GM23338 (cell line): ENCODE results near the gene RPS19BP1. TPM values are rescaled to one million over a fixed set of nuclear protein-coding genes. Genes with fewer than 3 reads are reported as not detected.
A peak's percentile ranks its signal among the peaks of the same experiment; 100 is the strongest.

Experiments
- ATAC-seq: fragments of 200-7000 bp; cut with Tn5 transposase; 3 replicates; pipeline ENCODE4 v1.9.1; 2020
- DNase-seq: peaks from one replicate; pipeline ENCODE4 v3.0.0-alpha.2; 2015; ENCODE audit warnings: low spot score
- H2AFZ ChIP-seq: fragments of 200-600 bp; sonication (generic); 2 replicates; pipeline ENCODE4 v1.8.0; 2016; ENCODE audit warnings: antibody characterized with exemption, mild to moderate bottlenecking, moderate library complexity
- H3F3A ChIP-seq: fragments of 200-600 bp; sonication (generic); replicated peaks from 2 replicates; pipeline ENCODE4 v1.8.0; 2017; ENCODE audit warnings: antibody characterized with exemption, mixed run types, low read depth
- H3K27ac ChIP-seq: fragments of 200-600 bp; sonication (generic); 2 replicates; pipeline ENCODE4 v1.6.1; 2016; ENCODE audit warnings: low read depth
- H3K27me3 ChIP-seq: fragments of 200-600 bp; sonication (generic); 2 replicates; pipeline ENCODE4 v1.8.0; 2016; ENCODE audit warnings: mild to moderate bottlenecking, mixed run types, moderate library complexity; ENCODE audit not compliant: insufficient read depth
- H3K36me3 ChIP-seq: fragments of 200-600 bp; sonication (generic); 2 replicates; pipeline ENCODE4 v1.8.0; 2016; ENCODE audit warnings: mild to moderate bottlenecking; ENCODE audit not compliant: insufficient read depth
- H3K4me1 ChIP-seq: fragments of 200-600 bp; sonication (generic); 2 replicates; pipeline ENCODE4 v1.8.0; 2016; ENCODE audit warnings: mild to moderate bottlenecking, moderate library complexity; ENCODE audit not compliant: insufficient read depth
- H3K4me2 ChIP-seq: fragments of 200-600 bp; sonication (generic); 2 replicates; pipeline ENCODE4 v1.7.1; 2017; ENCODE audit warnings: mixed run types
- H3K4me3 ChIP-seq: fragments of 200-600 bp; sonication (generic); 2 replicates; pipeline ENCODE4 v1.6.1; 2016; ENCODE audit warnings: mixed run types
- H3K79me2 ChIP-seq: fragments of 200-600 bp; sonication (generic); replicated peaks from 2 replicates; pipeline ENCODE4 v1.8.0; 2017; ENCODE audit warnings: mild to moderate bottlenecking; ENCODE audit not compliant: insufficient read depth
- H3K9me2 ChIP-seq: fragments of 200-600 bp; sonication (generic); 2 replicates; pipeline ENCODE4 v1.8.0; 2017; ENCODE audit not compliant: insufficient read depth
- H4K20me1 ChIP-seq: fragments of 200-600 bp; sonication (generic); replicated peaks from 2 replicates; pipeline ENCODE4 v1.8.0; 2017; ENCODE audit warnings: mild to moderate bottlenecking; ENCODE audit not compliant: insufficient read depth
- H3K27ac Mint-ChIP-seq: 2 replicates; pipeline ENCODE4 v1.8.0; 2020; ENCODE audit warnings: inconsistent platforms, mild to moderate bottlenecking, moderate library complexity, mixed read lengths
- H3K27me3 Mint-ChIP-seq: 3 replicates; pipeline ENCODE4 v1.8.0; 2022; ENCODE audit warnings: low read depth, mild to moderate bottlenecking, moderate library complexity, mixed read lengths, inconsistent platforms; ENCODE audit not compliant: insufficient read depth, poor library complexity
- H3K36me3 Mint-ChIP-seq: 3 replicates; pipeline ENCODE4 v1.8.0; 2021; ENCODE audit warnings: low read depth, mild to moderate bottlenecking, inconsistent platforms, moderate library complexity, mixed read lengths
- H3K4me1 Mint-ChIP-seq: 3 replicates; pipeline ENCODE4 v1.8.0; 2020; ENCODE audit warnings: mild to moderate bottlenecking, inconsistent platforms, mixed read lengths
- H3K4me3 Mint-ChIP-seq: 3 replicates; pipeline ENCODE4 v1.8.0; 2021; ENCODE audit warnings: moderate library complexity, mild to moderate bottlenecking, inconsistent platforms, mixed read lengths
- H3K9me3 Mint-ChIP-seq: 3 replicates; pipeline ENCODE4 v1.8.0; 2020; ENCODE audit warnings: moderate library complexity, mild to moderate bottlenecking, inconsistent platforms, mixed read lengths
- CTCF ChIP-seq, 2 experiments: fragments of 200-600 bp in 1 of 2; sonication (generic) in 1 of 2; conservative IDR thresholded peaks; 2 replicates each; pipeline versions ENCODE4 v1.5.1 to v1.6.1; 2016 to 2017; ENCODE audit warnings: antibody characterized with exemption in 2 of 2, low read depth in 2 of 2, mild to moderate bottlenecking in 2 of 2, moderate library complexity in 1 of 2
- ETS1 ChIP-seq: IDR thresholded peaks from 2 replicates; pipeline ENCODE4 v1.6.1; 2016; ENCODE audit warnings: antibody characterized with exemption
- EZH2 ChIP-seq: fragments of 200-600 bp; sonication (generic); IDR thresholded peaks from one replicate; pipeline ENCODE4 v1.8.0; 2017; ENCODE audit warnings: antibody characterized with exemption, mild to moderate bottlenecking, low read depth; ENCODE audit not compliant: unreplicated experiment
- EZH2phosphoT487 ChIP-seq: fragments of 200-600 bp; sonication (generic); IDR thresholded peaks from one replicate; pipeline ENCODE4 v1.8.1; 2018; ENCODE audit warnings: antibody characterized with exemption; ENCODE audit not compliant: unreplicated experiment
- JUNB ChIP-seq: IDR thresholded peaks from one replicate; pipeline ENCODE4 v1.6.1; 2016; ENCODE audit warnings: antibody characterized with exemption; ENCODE audit not compliant: unreplicated experiment
- NANOG ChIP-seq: IDR thresholded peaks from 2 replicates; pipeline ENCODE4 v1.6.1; 2016; ENCODE audit warnings: antibody characterized with exemption, borderline replicate concordance
- POLR2AphosphoS5 ChIP-seq: IDR thresholded peaks from 2 replicates; pipeline ENCODE4 v1.6.1; 2016; ENCODE audit warnings: antibody characterized with exemption, low read depth
- REST ChIP-seq: IDR thresholded peaks from one replicate; pipeline ENCODE4 v1.6.1; 2018; ENCODE audit warnings: antibody characterized with exemption; ENCODE audit not compliant: unreplicated experiment
- STAT1 ChIP-seq: IDR thresholded peaks from one replicate; pipeline ENCODE4 v1.6.1; 2016; ENCODE audit warnings: antibody characterized with exemption; ENCODE audit not compliant: unreplicated experiment
- ZNF114 ChIP-seq: fragments of 250-450 bp; sonication (Bioruptor Pico); IDR thresholded peaks from 2 replicates; pipeline ENCODE4 v1.5.0; 2020; ENCODE audit warnings: mild to moderate bottlenecking, moderate library complexity
- ZNF331 ChIP-seq: fragments of 250-450 bp; sonication (Bioruptor Pico); IDR thresholded peaks from 2 replicates; pipeline ENCODE4 v1.5.0; 2020; ENCODE audit warnings: low read depth, mild to moderate bottlenecking, moderate library complexity
- polyA plus RNA-seq: library from polyadenylated mRNA; unstranded; fragments of >200 nt; fragmentation: Nextera tagmentation; extraction: Ambion mirVana; gene quantifications from 2 replicates; pipeline ENCODE4 v1.2.1, GENCODE V29; 2016
- total RNA-seq: library from RNA; depleted of rRNA; stranded (reverse); fragments of >200 nt; shearing (Covaris generic); gene quantifications from 2 replicates; pipeline ENCODE4 v1.2.3, GENCODE V29; 2014

The RPS19BP1 gene
- total and polyA plus RNA-seq, 2 experiments from 2014 or later: 153 to 215 TPM

GRCh38 chr22:39520226-39521105 lies 12.1 kb downstream of the RPS19BP1 start, which contains the start of gene ATF4 (continued):
- no peak for TF ChIP-seq REST
- no peak for TF ChIP-seq CTCF (conservative IDR thresholded peaks at IDR 0.05; ENCODE audit: low read depth in 2 of 2)
- TF ChIP-seq ZNF114: peak; percentile 100
- TF ChIP-seq EZH2: no peak
- TF ChIP-seq ZNF331: no peak
- no peak for TF ChIP-seq NANOG
- TF ChIP-seq POLR2AphosphoS5: peak; percentile 98
- TF ChIP-seq EZH2phosphoT487: no peak
- no peak for TF ChIP-seq STAT1

- H4K20me1 ChIP-seq: peaks cover 60% of the 10 kb centered on the region
- H2AFZ ChIP-seq: peak overlapping the region; percentile 1; the same call in 1 of the 2 replicates
- Mint-ChIP-seq H3K27ac (peak overlapping the region; percentile 100), H3K4me1 (peaks cover 28% of the 10 kb centered on the region), H3K27me3 (peaks cover 53% of the 10 kb centered on the region), H3K9me3 (peaks cover 9% of the 10 kb centered on the region; the same call in 2 of the 3 replicates), H3K36me3 (peaks cover 75% of the 10 kb centered on the region), H3K4me3 (peak overlapping the region; percentile 92)
- H3K79me2 ChIP-seq: peaks cover 31% of the 10 kb centered on the region
- peaks cover 26% of the 10 kb centered on the region for H3K4me1 ChIP-seq
- peaks cover 41% of the 10 kb centered on the region for H3K36me3 ChIP-seq
- H3K27me3 ChIP-seq: peaks cover 5% of the 10 kb centered on the region; the same call in 1 of the 2 replicates
- no peaks in the 10 kb centered on the region for H3K9me2 ChIP-seq
- H3K4me3 ChIP-seq: peak overlapping the region; percentile 97
- peak overlapping the region; percentile 91 for H3K27ac ChIP-seq
- H3F3A ChIP-seq: peaks cover 48% of the 10 kb centered on the region
- peak overlapping the region; percentile 96 for H3K4me2 ChIP-seq
- ATAC-seq (peak; percentile 85), DNase-seq (peak; percentile 100)
- peak; percentile 81 for TF ChIP-seq POLR2AphosphoS5
- TF ChIP-seq STAT1: no peak
- no peak for TF ChIP-seq EZH2phosphoT487
- no peak for TF ChIP-seq ETS1
- no peak for TF ChIP-seq JUNB
- TF ChIP-seq CTCF (conservative IDR thresholded peaks at IDR 0.05; ENCODE audit: low read depth in 2 of 2): peak; percentile 34 to 43
- no peak for TF ChIP-seq REST
These were observed 12.8 kb downstream of the RPS19BP1 start for GRCh38 chr22:39519681-39520225.
